LNCAP (cell line): ENCODE data around the gene ACTL7A.

ENCODE experiments used
- CTCF ChIP-seq: fragments of 450-650 bp; IDR thresholded peaks from 2 replicates; pipeline ENCODE4 v1.5.1; 2017; ENCODE audit warnings: mild to moderate bottlenecking

Gene ACTL7A

GRCh38 chr9:108900176-108900575 is 38.1 kb downstream of the ACTL7A start:
- TF ChIP-seq CTCF: no peak

GRCh38 chr9:108903420-108904103 is 41.5 kb downstream of the ACTL7A start:
- no peak for TF ChIP-seq CTCF

- TF ChIP-seq CTCF: no peak
These were observed 42.1 kb downstream of the ACTL7A start for GRCh38 chr9:108904161-108904560.

- no peak for TF ChIP-seq CTCF
These were observed 43.4 kb downstream of the ACTL7A start for GRCh38 chr9:108905494-108905893.

GRCh38 chr9:108910402-108910801 is 48.3 kb downstream of the ACTL7A start:
- no peak for TF ChIP-seq CTCF

- no peak for TF ChIP-seq CTCF
These were observed 48.8 kb downstream of the ACTL7A start for GRCh38 chr9:108910914-108911313.

- TF ChIP-seq CTCF: no peak
These were observed 49.8 kb downstream of the ACTL7A start for GRCh38 chr9:108911820-108912219.
